Activated naive CD8-positive, alpha-beta T cell (primary cell): ENCODE measurements around the gene ANKRD40CL.

Source experiments
- H3K27ac Mint-ChIP-seq: one replicate; pipeline ENCODE4 v1.8.0; 2021; ENCODE audit warnings: mixed read lengths
- H3K27me3 Mint-ChIP-seq: one replicate; pipeline ENCODE4 v1.8.0; 2021; ENCODE audit warnings: mixed read lengths
- H3K36me3 Mint-ChIP-seq: one replicate; pipeline ENCODE4 v1.8.0; 2021; ENCODE audit warnings: mixed read lengths
- H3K4me1 Mint-ChIP-seq: one replicate; pipeline ENCODE4 v1.8.0; 2021; ENCODE audit warnings: low read depth, mixed read lengths
- H3K4me3 Mint-ChIP-seq: one replicate; pipeline ENCODE4 v1.8.0; 2021; ENCODE audit warnings: mild to moderate bottlenecking, mixed read lengths
- H3K9me3 Mint-ChIP-seq: one replicate; pipeline ENCODE4 v1.8.0; 2021; ENCODE audit warnings: low read depth, mixed read lengths

The ANKRD40CL gene

GRCh38 chr17:50798424-50799288 is 31.3 kb upstream of the ANKRD40CL start:
- Mint-ChIP-seq H3K9me3 (no peaks in the 10 kb centered on the region), H3K27ac (no peak overlapping the region), H3K4me1 (no peaks in the 10 kb centered on the region), H3K27me3 (no peaks in the 10 kb centered on the region), H3K36me3 (no peaks in the 10 kb centered on the region), H3K4me3 (no peak overlapping the region)

DNA sequence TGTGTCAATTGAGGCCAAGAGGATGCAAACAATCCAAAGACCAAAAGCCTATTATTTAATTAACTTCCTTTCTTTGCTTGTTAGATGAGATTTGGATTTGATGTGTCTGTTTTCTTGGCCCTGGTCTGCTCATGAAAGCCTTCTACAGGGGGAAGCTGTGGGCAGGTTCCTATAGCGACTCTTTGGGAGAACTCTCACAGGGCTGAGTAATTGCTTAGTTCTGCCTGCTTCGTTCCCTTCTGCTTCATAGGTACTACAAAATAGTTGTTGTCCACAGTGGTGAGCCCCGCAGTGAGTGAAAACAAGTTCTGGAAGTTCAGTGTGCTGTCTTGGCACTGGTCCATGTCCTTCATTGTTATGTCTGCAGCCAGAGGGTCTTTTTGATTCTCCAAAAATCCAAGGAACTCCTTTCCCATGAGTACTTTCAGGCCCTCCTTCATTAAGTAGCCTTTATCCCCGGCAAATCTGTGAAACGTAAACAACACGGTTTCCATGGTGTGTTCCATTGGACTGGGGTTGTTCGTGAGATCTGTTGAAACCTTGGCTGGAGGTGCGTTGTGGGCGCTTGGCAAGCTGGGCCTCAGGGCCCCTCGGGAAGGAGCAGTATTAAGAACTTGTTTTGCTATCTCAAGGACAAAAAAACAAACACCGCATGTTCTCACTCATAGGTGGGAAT is 30.0 kb upstream of the ANKRD40CL start:
- Mint-ChIP-seq H3K9me3 (no peaks in the 10 kb centered on the region), H3K4me3 (no peak overlapping the region), H3K36me3 (no peaks in the 10 kb centered on the region), H3K27ac (no peak overlapping the region), H3K4me1 (no peaks in the 10 kb centered on the region), H3K27me3 (no peaks in the 10 kb centered on the region)

DNA sequence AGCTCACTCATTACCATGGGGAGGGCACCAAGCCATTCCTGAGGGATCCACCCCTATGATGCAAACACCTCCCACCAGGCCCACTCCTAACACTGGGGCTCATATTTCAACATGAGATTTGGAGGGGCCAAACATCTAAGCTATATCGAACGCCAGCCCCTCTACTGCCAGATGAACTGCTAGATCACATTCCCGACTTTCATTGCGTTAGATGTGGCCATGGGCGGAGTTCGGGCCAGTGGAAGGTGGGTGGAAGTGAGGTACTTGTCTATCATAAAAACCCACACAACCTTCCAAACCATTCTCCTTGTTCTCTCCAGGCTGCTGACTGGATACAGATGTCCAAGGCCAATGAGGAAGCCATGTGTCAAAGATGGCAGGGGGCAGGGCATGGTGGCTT is 27.0 kb upstream of the ANKRD40CL start:
- Mint-ChIP-seq H3K27ac (no peak overlapping the region), H3K4me1 (no peaks in the 10 kb centered on the region), H3K4me3 (no peak overlapping the region)

DNA sequence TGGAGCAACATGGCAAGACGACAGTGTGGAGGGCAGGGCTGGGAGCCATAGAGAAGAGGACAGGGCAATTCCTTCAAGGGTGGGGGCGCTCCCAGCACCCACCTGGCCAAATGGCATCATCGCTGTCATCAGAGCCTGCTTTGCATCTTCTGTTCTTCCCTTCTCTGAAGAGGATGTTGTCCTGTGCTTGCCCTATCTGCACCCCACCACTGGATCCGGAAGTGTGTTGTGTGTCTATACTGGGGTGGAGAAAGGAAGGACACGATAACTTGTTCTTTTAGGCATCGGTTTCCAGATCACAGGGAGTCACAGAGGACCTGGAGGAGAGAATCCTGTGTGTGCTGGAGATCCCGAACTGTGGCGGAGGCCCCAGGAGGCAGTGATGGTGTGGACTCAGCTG is 25.7 kb upstream of the ANKRD40CL start:
- Mint-ChIP-seq H3K27me3 (no peaks in the 10 kb centered on the region), H3K27ac (no peak overlapping the region), H3K9me3 (no peaks in the 10 kb centered on the region), H3K4me1 (no peaks in the 10 kb centered on the region), H3K36me3 (no peaks in the 10 kb centered on the region), H3K4me3 (no peak overlapping the region)

More for the DNA sequence above, 27.0 kb upstream of the ANKRD40CL start:
- no peaks in the 10 kb centered on the region for H3K36me3 Mint-ChIP-seq
- no peaks in the 10 kb centered on the region for H3K9me3 Mint-ChIP-seq
- H3K27me3 Mint-ChIP-seq = no peaks in the 10 kb centered on the region

DNA sequence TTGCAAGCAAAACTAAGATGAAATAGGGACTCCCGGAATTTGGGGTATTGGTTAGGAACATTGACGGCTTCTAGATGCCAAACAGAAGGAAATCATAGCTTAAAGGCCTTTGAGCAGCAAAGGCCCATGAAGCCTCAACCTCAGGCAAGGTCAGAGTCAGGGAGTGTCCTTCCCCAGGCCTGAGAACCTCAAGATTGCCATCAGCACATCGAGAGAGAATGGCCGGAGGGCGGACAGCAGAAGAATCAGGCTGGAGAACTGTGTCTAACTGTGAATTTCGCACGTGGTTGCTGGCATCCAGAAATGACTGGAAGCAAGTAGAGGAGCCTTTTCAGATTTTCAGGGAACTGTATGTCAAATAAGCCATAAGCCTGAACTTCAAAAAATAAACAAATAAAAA is 24.8 kb upstream of the ANKRD40CL start:
- H3K4me3 Mint-ChIP-seq = no peak overlapping the region
- H3K27ac Mint-ChIP-seq = no peak overlapping the region
- no peaks in the 10 kb centered on the region for H3K27me3 Mint-ChIP-seq
- no peaks in the 10 kb centered on the region for H3K36me3 Mint-ChIP-seq
- no peaks in the 10 kb centered on the region for H3K4me1 Mint-ChIP-seq
- H3K9me3 Mint-ChIP-seq = no peaks in the 10 kb centered on the region

DNA sequence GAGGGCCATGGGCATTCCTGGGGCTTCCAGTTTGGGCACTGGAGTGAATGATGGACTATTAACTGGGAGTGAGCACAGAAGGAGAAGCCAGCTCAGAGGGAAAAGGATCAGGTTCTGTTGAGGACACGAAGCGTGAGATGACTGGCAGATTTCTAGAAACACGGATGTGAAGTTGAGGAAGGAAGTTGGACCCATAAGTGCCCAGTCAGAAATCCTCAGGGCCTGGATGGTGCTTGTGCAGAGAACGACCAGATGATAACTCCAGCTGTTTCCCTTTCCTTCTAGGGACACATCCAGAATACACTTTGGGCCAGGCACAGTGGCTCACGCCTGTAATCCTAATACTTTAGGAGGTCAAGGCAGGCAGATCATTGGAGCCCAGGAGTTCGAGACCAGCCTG is 23.3 kb upstream of the ANKRD40CL start:
- no peaks in the 10 kb centered on the region for H3K27me3 Mint-ChIP-seq

GRCh38 chr17:50787106-50787505 is 19.8 kb upstream of the ANKRD40CL start:
- Mint-ChIP-seq H3K36me3 (no peaks in the 10 kb centered on the region), H3K4me3 (no peak overlapping the region), H3K27me3 (peaks cover 1% of the 10 kb centered on the region), H3K9me3 (no peaks in the 10 kb centered on the region), H3K4me1 (peaks cover 5% of the 10 kb centered on the region), H3K27ac (no peak overlapping the region)

More for the DNA sequence above, 23.3 kb upstream of the ANKRD40CL start:
- H3K27ac Mint-ChIP-seq = no peak overlapping the region
- no peak overlapping the region for H3K4me3 Mint-ChIP-seq
- H3K4me1 Mint-ChIP-seq = no peaks in the 10 kb centered on the region
- no peaks in the 10 kb centered on the region for H3K36me3 Mint-ChIP-seq
- H3K9me3 Mint-ChIP-seq = no peaks in the 10 kb centered on the region

GRCh38 chr17:50785946-50786570 is 18.7 kb upstream of the ANKRD40CL start:
- Mint-ChIP-seq H3K36me3 (no peaks in the 10 kb centered on the region), H3K27me3 (peaks cover 1% of the 10 kb centered on the region), H3K4me3 (no peak overlapping the region), H3K4me1 (peaks cover 8% of the 10 kb centered on the region), H3K9me3 (no peaks in the 10 kb centered on the region), H3K27ac (no peak overlapping the region)

DNA sequence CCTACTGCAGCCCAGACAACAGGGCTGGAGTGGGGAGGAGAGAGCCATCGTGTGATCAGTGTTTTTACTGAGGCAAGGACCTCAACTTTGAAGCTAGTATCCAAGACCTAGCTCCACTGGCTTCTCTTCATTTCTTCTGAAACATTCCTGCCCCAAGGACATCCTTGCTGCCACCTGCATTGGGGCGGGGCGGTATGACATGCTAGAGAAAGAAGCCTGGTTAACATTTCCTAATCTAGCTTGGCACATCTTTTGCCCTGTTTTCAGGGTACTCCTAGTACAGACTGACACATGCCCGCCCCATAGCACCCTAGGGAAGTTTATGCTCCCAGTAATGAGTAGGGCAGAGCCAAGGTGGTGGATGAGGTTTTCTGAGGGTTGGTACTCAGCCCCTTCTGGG is 17.8 kb upstream of the ANKRD40CL start:
- Mint-ChIP-seq H3K36me3 (no peaks in the 10 kb centered on the region), H3K4me1 (peaks cover 11% of the 10 kb centered on the region), H3K27ac (no peak overlapping the region), H3K9me3 (no peaks in the 10 kb centered on the region), H3K4me3 (no peak overlapping the region), H3K27me3 (peaks cover 1% of the 10 kb centered on the region)

DNA sequence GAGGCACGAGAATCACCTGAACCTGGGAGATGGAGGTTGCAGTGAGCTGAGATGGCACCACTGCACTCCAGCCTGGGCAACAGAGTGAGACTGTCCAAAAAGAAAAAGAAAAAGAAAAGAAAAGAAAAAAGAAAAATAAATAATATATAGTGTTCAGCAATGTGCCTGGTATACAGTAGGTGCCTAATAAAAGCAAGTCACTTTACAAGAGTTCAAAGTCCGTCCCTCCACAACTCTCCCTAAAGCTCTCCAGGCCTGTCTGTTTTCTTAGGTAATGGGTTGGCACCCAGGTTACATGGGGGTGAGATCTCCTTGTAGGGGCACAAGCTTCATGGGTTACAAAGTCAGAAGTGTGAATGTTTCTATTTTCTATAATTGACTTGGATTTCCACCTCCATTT is 16.6 kb upstream of the ANKRD40CL start:
- H3K27ac Mint-ChIP-seq = no peak overlapping the region
- H3K4me1 Mint-ChIP-seq = peaks cover 23% of the 10 kb centered on the region
- no peaks in the 10 kb centered on the region for H3K36me3 Mint-ChIP-seq
- H3K9me3 Mint-ChIP-seq = no peaks in the 10 kb centered on the region
- no peak overlapping the region for H3K4me3 Mint-ChIP-seq
- H3K27me3 Mint-ChIP-seq = peaks cover 1% of the 10 kb centered on the region

- no peaks in the 10 kb centered on the region for H3K36me3 Mint-ChIP-seq
- peaks cover 1% of the 10 kb centered on the region for H3K27me3 Mint-ChIP-seq
- peak overlapping the region; percentile 16 for H3K27ac Mint-ChIP-seq
- H3K4me3 Mint-ChIP-seq = no peak overlapping the region
- H3K9me3 Mint-ChIP-seq = no peaks in the 10 kb centered on the region
- H3K4me1 Mint-ChIP-seq = peaks cover 26% of the 10 kb centered on the region
Observed at GRCh38 chr17:50783193-50783660, 15.9 kb upstream of the ANKRD40CL start.

DNA sequence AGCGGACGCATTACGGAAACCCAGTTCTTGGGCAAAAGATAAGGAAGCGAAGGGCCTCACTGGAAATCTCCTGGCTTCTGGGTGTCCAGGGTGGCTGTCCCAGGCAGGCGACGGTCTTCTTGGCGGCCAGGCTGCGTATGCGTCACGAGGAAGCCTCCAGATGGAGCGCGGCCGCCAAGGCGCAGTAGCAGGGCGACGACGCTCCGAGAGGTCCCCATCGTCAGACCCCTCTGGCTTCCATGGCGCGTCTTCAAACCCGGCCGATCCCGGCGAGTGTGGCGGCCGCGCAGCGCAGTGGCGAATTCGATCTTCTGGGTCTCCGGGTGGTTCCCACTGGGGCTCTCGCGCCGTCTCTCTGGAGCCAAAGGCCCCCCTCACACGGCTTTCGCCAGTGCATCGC is 13.8 kb upstream of the ANKRD40CL start:
- Mint-ChIP-seq H3K36me3 (no peaks in the 10 kb centered on the region), H3K9me3 (no peaks in the 10 kb centered on the region), H3K27ac (no peak overlapping the region), H3K4me1 (peaks cover 26% of the 10 kb centered on the region), H3K27me3 (peaks cover 1% of the 10 kb centered on the region), H3K4me3 (peak overlapping the region; percentile 58)

GRCh38 chr17:50779747-50780353 is 12.5 kb upstream of the ANKRD40CL start:
- Mint-ChIP-seq H3K36me3 (no peaks in the 10 kb centered on the region), H3K9me3 (no peaks in the 10 kb centered on the region), H3K4me1 (peaks cover 26% of the 10 kb centered on the region), H3K27ac (no peak overlapping the region), H3K27me3 (peaks cover 1% of the 10 kb centered on the region), H3K4me3 (peak overlapping the region; percentile 27)

GRCh38 chr17:50778988-50779387 is 11.7 kb upstream of the ANKRD40CL start:
- no peaks in the 10 kb centered on the region for H3K36me3 Mint-ChIP-seq
- peaks cover 1% of the 10 kb centered on the region for H3K27me3 Mint-ChIP-seq
- no peak overlapping the region for H3K27ac Mint-ChIP-seq
- H3K4me1 Mint-ChIP-seq = peaks cover 26% of the 10 kb centered on the region
- no peaks in the 10 kb centered on the region for H3K9me3 Mint-ChIP-seq
- H3K4me3 Mint-ChIP-seq = no peak overlapping the region

- Mint-ChIP-seq H3K9me3 (no peaks in the 10 kb centered on the region), H3K4me3 (no peak overlapping the region), H3K36me3 (no peaks in the 10 kb centered on the region), H3K27me3 (peaks cover 1% of the 10 kb centered on the region), H3K27ac (no peak overlapping the region), H3K4me1 (peaks cover 26% of the 10 kb centered on the region)
Observed at GRCh38 chr17:50778471-50778870, 11.2 kb upstream of the ANKRD40CL start.
